HepG2 (cell line): ENCODE measurements around the gene FDPS. TPM values are rescaled to one million over a fixed set of nuclear protein-coding genes. Genes with fewer than 3 reads are reported as not detected.

ENCODE experiments used
- ATAC-seq: fragments of 200-7000 bp; cut with Tn5 transposase; 3 replicates; pipeline ENCODE4 v1.9.1; 2020; ENCODE audit warnings: mild to moderate bottlenecking, moderate library complexity
- BruUV-seq: library from RNA; stranded (reverse); fragments of 400-500 nt; replicated peaks from 2 replicates; lab custom pipeline; 2021; lab: Mats Ljungman, UMichigan
- CTCF ChIA-PET: fragments of 300-600 bp; formaldehyde crosslinking; extraction: SDS; loops from one replicate; lab custom pipeline; 2021; ENCODE audit warnings: low total read pairs, inconsistent platforms, low intra/inter-chr PET ratio; lab: Yijun Ruan, JAX
- POLR2A ChIA-PET: fragments of 350-600 bp; sonication (Branson Sonifier 250); formaldehyde crosslinking; loops from one replicate; lab custom pipeline; 2020; ENCODE audit warnings: antibody characterized with exemption, inconsistent platforms; lab: Yijun Ruan, JAX
- DNase-seq: peaks from one replicate; pipeline ENCODE4 v3.0.0-alpha.2; 2015; ENCODE audit warnings: low spot score
- FAIRE-seq: peaks from 3 replicates; lab custom pipeline; 2011; peaks lifted over from hg19 to GRCh38; lab: Jason Lieb, UNC
- H2AFZ ChIP-seq: one replicate; pipeline ENCODE4 v1.6.1; 2011; ENCODE audit warnings: low read length, inconsistent platforms
- H3K27ac ChIP-seq: fragments of 300-600 bp; 3 replicates; pipeline ENCODE4 v1.8.0; 2011; ENCODE audit warnings: mixed run types, mild to moderate bottlenecking, mixed read lengths, low read length, inconsistent platforms; ENCODE audit not compliant: insufficient read depth; ENCODE audit errors: extremely low read length
- H3K27me3 ChIP-seq, 2 experiments: fragments of 200-600 bp in 1 of 2; 2 replicates in 1 of 2; 3 replicates in 1 of 2; pipeline versions ENCODE4 v1.6.0 to v1.8.0; 2011; ENCODE audit warnings: low read length in 2 of 2, mild to moderate bottlenecking in 2 of 2, moderate library complexity in 2 of 2, inconsistent platforms in 1 of 2; ENCODE audit not compliant: insufficient read depth in 2 of 2, control insufficient read depth in 1 of 2
- H3K36me3 ChIP-seq, 2 experiments: fragments of 200-600 bp in 1 of 2; replicated peaks in 1 of 2; 2 replicates in 1 of 2; 3 replicates in 1 of 2; pipeline versions ENCODE4 v1.5.1 to v1.8.0; 2011; ENCODE audit warnings: low read length in 2 of 2, inconsistent platforms in 1 of 2; ENCODE audit not compliant: insufficient read depth in 2 of 2, control insufficient read depth in 1 of 2
- H3K4me1 ChIP-seq: 2 replicates; pipeline ENCODE4 v1.5.1; 2012; ENCODE audit warnings: low read length, inconsistent platforms; ENCODE audit not compliant: insufficient read depth
- H3K4me2 ChIP-seq: 2 replicates; pipeline ENCODE4 v1.6.0; 2011; ENCODE audit warnings: low read depth, low read length, inconsistent platforms
- H3K4me3 ChIP-seq, 3 experiments: fragments of 200-600 bp in 1 of 3; sonication (generic), shearing (Covaris generic) in 1 of 3; replicated peaks in 1 of 3; 2 replicates each; pipeline ENCODE4 v1.5.1; 2011 to 2016; ENCODE audit warnings: low read length in 3 of 3, inconsistent platforms in 2 of 3, low read depth in 2 of 3, mild to moderate bottlenecking in 2 of 3, control low read depth in 1 of 3, mixed read lengths in 1 of 3; ENCODE audit not compliant: insufficient read depth in 1 of 3
- H3K79me2 ChIP-seq: one replicate; pipeline ENCODE4 v1.6.1; 2011; ENCODE audit warnings: low read length, inconsistent platforms; ENCODE audit not compliant: insufficient read depth
- H3K9ac ChIP-seq: 2 replicates; pipeline ENCODE4 v1.6.0; 2011; ENCODE audit warnings: mild to moderate bottlenecking, low read depth, low read length, inconsistent platforms; ENCODE audit not compliant: insufficient read depth
- H3K9me3 ChIP-seq: 2 replicates; pipeline ENCODE4 v1.5.1; 2012; ENCODE audit warnings: mild to moderate bottlenecking, low read length
- H4K20me1 ChIP-seq: 2 replicates; pipeline ENCODE4 v1.6.0; 2011; ENCODE audit warnings: inconsistent platforms, mild to moderate bottlenecking, low read length, moderate library complexity; ENCODE audit not compliant: insufficient read depth
- ATF6 ChIP-seq: sonication (generic); formaldehyde crosslinking; conservative IDR thresholded peaks from 2 replicates; pipeline ENCODE4 v1.4.0; 2020; ENCODE audit warnings: missing genetic modification reagents
- ELF4 ChIP-seq: sonication (generic); formaldehyde crosslinking; IDR thresholded peaks from 2 replicates; pipeline ENCODE4 v1.5.0; 2020; ENCODE audit warnings: missing genetic modification reagents, mild to moderate bottlenecking, moderate library complexity, borderline replicate concordance
- JDP2 ChIP-seq: sonication (generic); formaldehyde crosslinking; IDR thresholded peaks from 2 replicates; pipeline ENCODE4 v1.8.1; 2022; ENCODE audit warnings: missing genetic modification reagents, borderline replicate concordance
- TAF1 ChIP-seq: sonication (generic); formaldehyde crosslinking; IDR thresholded peaks from 2 replicates; pipeline ENCODE4 v1.4.0; 2020; ENCODE audit warnings: missing genetic modification reagents
- TCF7 ChIP-seq: sonication (generic); IDR thresholded peaks from 2 replicates; pipeline ENCODE4 v1.6.1; 2016; ENCODE audit warnings: antibody characterized with exemption, low read depth
- ZNF335 ChIP-seq: sonication (generic); formaldehyde crosslinking; IDR thresholded peaks from 2 replicates; pipeline ENCODE4 v1.4.0; 2020; ENCODE audit warnings: missing genetic modification reagents
- ZNF75D ChIP-seq: sonication (generic); formaldehyde crosslinking; IDR thresholded peaks from 2 replicates; pipeline ENCODE4 v1.8.1; 2023; ENCODE audit warnings: missing genetic modification reagents, mild to moderate bottlenecking, borderline replicate concordance
- WGBS: methylation state at CpG from one replicate; pipeline ENCODE4 v1.1.6; 2017; ENCODE audit warnings: low lambda C conversion rate; 5-methylcytosine and 5-hydroxymethylcytosine counted together
- in situ Hi-C: cut with HindIII; loops from 2 replicates; pipeline ENCODE4 v1.10.0; 2017; ENCODE audit warnings: low pct_unique_long_range_greater_than_20kb; ENCODE audit not compliant: extremely low pct_ligation_motif_present
- intact Hi-C: fragments of 100-400 bp; cut with micrococcal nuclease; formaldehyde crosslinking; loops from one replicate; pipeline ENCODE4 v1.10.0; 2022; ENCODE audit not compliant: unreplicated experiment
- polyA plus RNA-seq, 8 experiments: library from polyadenylated mRNA; depleted of rRNA in 3 of 8; stranded (reverse) in 7 of 8; unstranded in 1 of 8; fragments of >200 nt; fragmentation: Illumina TruSeq in 4 of 8; extraction: Trizol in 4 of 8; gene quantifications; 2 replicates each; pipeline versions ENCODE4 v1.2.1 to v1.2.3, GENCODE V29; 2011 to 2016; ENCODE audit warnings: low read depth in 4 of 8, missing spikeins in 1 of 8, mixed read lengths in 1 of 8; ENCODE audit not compliant: insufficient read depth in 1 of 8
- total RNA-seq, 5 experiments: library from RNA; depleted of rRNA; stranded (reverse); fragments of >200 nt; fragmentation: Illumina TruSeq; extraction: Trizol; gene quantifications; 2 replicates each; pipeline ENCODE4 v1.2.3, GENCODE V29; 2016; ENCODE audit warnings: low read depth in 1 of 5

FDPS gene
- total and polyA plus RNA-seq, 2 of the 13 experiments (the other 11 are each of a cell fraction or from before 2014, with no cell fraction given): 264 to 519 TPM

- no peak for TF ChIP-seq ATF6
- no peak for TF ChIP-seq TCF7
- TF ChIP-seq JDP2: no peak
- TF ChIP-seq, all 625 proteins: peak for 0
Measured at GRCh38 chr1:155278689-155279160, 29.9 kb upstream of the FDPS start (continued).

- ChIA-PET CTCF (no interaction called here), POLR2A (interaction anchor here (1.4 kb wide), 1 partner anchor 29 kb away, joined by 6 read pairs; no protein-coding TSS in a partner anchor)
- BruUV-seq: no TSS peak
- Histone ChIP-seq H2AFZ (no peak overlapping the region), H3K4me3 (no peak overlapping the region), H4K20me1 (no peaks in the 10 kb centered on the region), H3K9ac (no peak overlapping the region), H3K79me2 (no peaks in the 10 kb centered on the region), H3K27ac (no peak overlapping the region), H3K27me3 (no peaks in the 10 kb centered on the region; a peak in 1 of 5 replicates), H3K36me3 (no peaks in the 10 kb centered on the region; a peak in 1 of 5 replicates), H3K4me2 (no peak overlapping the region), H3K9me3 (no peaks in the 10 kb centered on the region), H3K4me1 (peaks cover 38% of the 10 kb centered on the region)
- no peak for TF ChIP-seq ZNF335 (CRISPR knock-in tag)
- TF ChIP-seq TAF1 (CRISPR knock-in tag): no peak
- TF ChIP-seq ELF4 (CRISPR knock-in tag): no peak
- TF ChIP-seq ZNF75D (CRISPR knock-in tag): no peak
- ATAC-seq (no peak), FAIRE-seq (no peak), DNase-seq (no peak)
- intact Hi-C loops (loop anchor here (5.0 kb wide), 1 partner anchor 43 kb away; the partner anchor contains the start of gene RUSC1), in situ Hi-C loops (loop anchor here (5.0 kb wide), 1 partner anchor 38 kb away; no protein-coding TSS in a partner anchor)
- 91% methylated on average over 2 of the region's 2 CpGs for WGBS
Measured at GRCh38 chr1:155279268-155279667, 29.4 kb upstream of the FDPS start.
